Activated naive CD8-positive, alpha-beta T cell treated with anti-CD3 and anti-CD28 coated beads for 36 hours (primary cell): ENCODE results near the gene POPDC2. TPM values are rescaled to one million over a fixed set of nuclear protein-coding genes. Genes with fewer than 3 reads are reported as not detected.

Source experiments
- DNase-seq: peaks from one replicate; pipeline ENCODE4 v3.0.0; 2021
- H3K27ac Mint-ChIP-seq: one replicate; pipeline ENCODE4 v1.8.0; 2022; ENCODE audit warnings: mild to moderate bottlenecking, moderate library complexity, mixed read lengths
- H3K27me3 Mint-ChIP-seq: one replicate; pipeline ENCODE4 v1.8.0; 2022; ENCODE audit warnings: mild to moderate bottlenecking, mixed read lengths
- H3K36me3 Mint-ChIP-seq: one replicate; pipeline ENCODE4 v1.8.0; 2021; ENCODE audit warnings: mild to moderate bottlenecking, mixed read lengths
- H3K4me1 Mint-ChIP-seq: one replicate; pipeline ENCODE4 v1.8.0; 2021; ENCODE audit warnings: mixed read lengths
- H3K4me3 Mint-ChIP-seq: one replicate; pipeline ENCODE4 v1.8.0; 2022; ENCODE audit warnings: mild to moderate bottlenecking, moderate library complexity, mixed read lengths
- H3K9me3 Mint-ChIP-seq: one replicate; pipeline ENCODE4 v1.8.0; 2022; ENCODE audit warnings: mixed read lengths
- total RNA-seq, 2 experiments: library from RNA; stranded (reverse); gene quantifications; one replicate each; pipeline ENCODE4 v1.2.3, GENCODE V29; 2021

POPDC2 gene
- total RNA-seq, 2 experiments from 2014 or later: 1.6 to 2.0 TPM

- H3K27me3 Mint-ChIP-seq: no peaks in the 10 kb centered on the region
- H3K4me3 Mint-ChIP-seq: no peak overlapping the region
- H3K36me3 Mint-ChIP-seq: peaks cover 3% of the 10 kb centered on the region
- DNase-seq: no peak
- H3K9me3 Mint-ChIP-seq: no peaks in the 10 kb centered on the region
- peaks cover 7% of the 10 kb centered on the region for H3K4me1 Mint-ChIP-seq
- H3K27ac Mint-ChIP-seq: no peak overlapping the region
Measured at GRCh38 chr3:119658994-119659393, 1.4 kb downstream of the POPDC2 start.

- no peak for DNase-seq
- Mint-ChIP-seq H3K9me3 (no peaks in the 10 kb centered on the region), H3K27ac (peak overlapping the region; percentile 23), H3K4me1 (peaks cover 7% of the 10 kb centered on the region), H3K4me3 (no peak overlapping the region), H3K36me3 (peaks cover 1% of the 10 kb centered on the region), H3K27me3 (no peaks in the 10 kb centered on the region)
Measured at GRCh38 chr3:119657887-119658702, 2.3 kb downstream of the POPDC2 start.

- Mint-ChIP-seq H3K4me1 (peaks cover 7% of the 10 kb centered on the region), H3K9me3 (no peaks in the 10 kb centered on the region), H3K4me3 (no peak overlapping the region), H3K27me3 (no peaks in the 10 kb centered on the region), H3K36me3 (peaks cover 1% of the 10 kb centered on the region), H3K27ac (no peak overlapping the region)
- no peak for DNase-seq
Measured at GRCh38 chr3:119653876-119654275, 6.5 kb downstream of the POPDC2 start.

- peaks cover 1% of the 10 kb centered on the region for H3K36me3 Mint-ChIP-seq
- H3K4me3 Mint-ChIP-seq: no peak overlapping the region
- H3K9me3 Mint-ChIP-seq: no peaks in the 10 kb centered on the region
Measured at GRCh38 chr3:119652306-119653033, 7.9 kb downstream of the POPDC2 start.

GRCh38 chr3:119649761-119650160, 10.6 kb downstream of the POPDC2 start:
- DNase-seq: no peak
- Mint-ChIP-seq H3K4me1 (no peaks in the 10 kb centered on the region), H3K4me3 (no peak overlapping the region), H3K9me3 (no peaks in the 10 kb centered on the region), H3K36me3 (no peaks in the 10 kb centered on the region), H3K27me3 (no peaks in the 10 kb centered on the region), H3K27ac (no peak overlapping the region)

More at GRCh38 chr3:119652306-119653033, 7.9 kb downstream of the POPDC2 start:
- no peaks in the 10 kb centered on the region for H3K4me1 Mint-ChIP-seq
- H3K27me3 Mint-ChIP-seq: no peaks in the 10 kb centered on the region
- DNase-seq: no peak
- no peak overlapping the region for H3K27ac Mint-ChIP-seq

- H3K27me3 Mint-ChIP-seq: no peaks in the 10 kb centered on the region
- peaks cover 5% of the 10 kb centered on the region for H3K4me1 Mint-ChIP-seq
- no peak overlapping the region for H3K4me3 Mint-ChIP-seq
- H3K27ac Mint-ChIP-seq: no peak overlapping the region
- H3K9me3 Mint-ChIP-seq: no peaks in the 10 kb centered on the region
- no peak for DNase-seq
- H3K36me3 Mint-ChIP-seq: no peaks in the 10 kb centered on the region
Measured at GRCh38 chr3:119647843-119648575, 12.4 kb downstream of the POPDC2 start.

GRCh38 chr3:119647171-119647570, 13.2 kb downstream of the POPDC2 start:
- H3K36me3 Mint-ChIP-seq: peaks cover 2% of the 10 kb centered on the region
- no peak for DNase-seq
- no peaks in the 10 kb centered on the region for H3K9me3 Mint-ChIP-seq
- H3K4me3 Mint-ChIP-seq: no peak overlapping the region
- H3K4me1 Mint-ChIP-seq: peaks cover 14% of the 10 kb centered on the region
- no peak overlapping the region for H3K27ac Mint-ChIP-seq
- no peaks in the 10 kb centered on the region for H3K27me3 Mint-ChIP-seq

- Mint-ChIP-seq H3K4me1 (peaks cover 14% of the 10 kb centered on the region), H3K36me3 (peaks cover 13% of the 10 kb centered on the region), H3K4me3 (no peak overlapping the region), H3K27me3 (no peaks in the 10 kb centered on the region), H3K27ac (no peak overlapping the region), H3K9me3 (peaks cover 5% of the 10 kb centered on the region)
- no peak for DNase-seq
Measured at GRCh38 chr3:119645813-119646212, 14.6 kb downstream of the POPDC2 start.

- no peak for DNase-seq
- H3K9me3 Mint-ChIP-seq: peaks cover 8% of the 10 kb centered on the region
- peaks cover 24% of the 10 kb centered on the region for H3K36me3 Mint-ChIP-seq
- peaks cover 18% of the 10 kb centered on the region for H3K4me1 Mint-ChIP-seq
- H3K4me3 Mint-ChIP-seq: no peak overlapping the region
- no peak overlapping the region for H3K27ac Mint-ChIP-seq
- no peaks in the 10 kb centered on the region for H3K27me3 Mint-ChIP-seq
Measured at GRCh38 chr3:119644481-119644880, 15.9 kb downstream of the POPDC2 start.

GRCh38 chr3:119643528-119643927, 16.9 kb downstream of the POPDC2 start:
- Mint-ChIP-seq H3K36me3 (peaks cover 31% of the 10 kb centered on the region), H3K4me1 (peaks cover 28% of the 10 kb centered on the region)

GRCh38 chr3:119642746-119643473, 17.5 kb downstream of the POPDC2 start:
- Mint-ChIP-seq H3K4me3 (no peak overlapping the region), H3K27me3 (no peaks in the 10 kb centered on the region), H3K36me3 (peaks cover 36% of the 10 kb centered on the region), H3K4me1 (peaks cover 33% of the 10 kb centered on the region), H3K9me3 (peaks cover 8% of the 10 kb centered on the region), H3K27ac (no peak overlapping the region)
- no peak for DNase-seq

More at GRCh38 chr3:119643528-119643927, 16.9 kb downstream of the POPDC2 start:
- H3K9me3 Mint-ChIP-seq: peaks cover 8% of the 10 kb centered on the region
- H3K27ac Mint-ChIP-seq: no peak overlapping the region
- no peak for DNase-seq
- H3K27me3 Mint-ChIP-seq: no peaks in the 10 kb centered on the region
- no peak overlapping the region for H3K4me3 Mint-ChIP-seq

GRCh38 chr3:119641416-119641815, 19.0 kb downstream of the POPDC2 start:
- peaks cover 8% of the 10 kb centered on the region for H3K9me3 Mint-ChIP-seq
- no peaks in the 10 kb centered on the region for H3K27me3 Mint-ChIP-seq
- no peak overlapping the region for H3K27ac Mint-ChIP-seq
- H3K36me3 Mint-ChIP-seq: peaks cover 38% of the 10 kb centered on the region
- H3K4me3 Mint-ChIP-seq: no peak overlapping the region
- H3K4me1 Mint-ChIP-seq: peaks cover 37% of the 10 kb centered on the region
- no peak for DNase-seq

GRCh38 chr3:119639494-119640350, 20.7 kb downstream of the POPDC2 start:
- Mint-ChIP-seq H3K36me3 (peaks cover 38% of the 10 kb centered on the region), H3K27me3 (no peaks in the 10 kb centered on the region), H3K27ac (peak overlapping the region; percentile 94), H3K4me3 (no peak overlapping the region), H3K9me3 (peaks cover 8% of the 10 kb centered on the region), H3K4me1 (peaks cover 37% of the 10 kb centered on the region)
- no peak for DNase-seq
